GM18505 (cell line): ENCODE results near the gene LTBP2.

Experiments used
- ATAC-seq: cut with Tn5 transposase; IDR thresholded peaks from one replicate; pipeline ENCODE4 v1.9.1; 2021; ENCODE audit not compliant: unreplicated experiment
- POLR2A ChIP-seq: IDR thresholded peaks from 4 replicates; pipeline ENCODE4 v1.6.1; 2011; ENCODE audit warnings: borderline replicate concordance; ENCODE audit not compliant: insufficient read depth, insufficient read length; ENCODE audit errors: extremely low read depth

The LTBP2 gene

GRCh38 chr14:74574706-74575105, 37.3 kb downstream of the LTBP2 start:
- ATAC-seq: no peak
- TF ChIP-seq POLR2A: no peak

- TF ChIP-seq POLR2A: no peak
- no peak for ATAC-seq
Measured at GRCh38 chr14:74574090-74574433, 38.0 kb downstream of the LTBP2 start.

- ATAC-seq: no peak
- no peak for TF ChIP-seq POLR2A
Measured at GRCh38 chr14:74573421-74574089, 38.5 kb downstream of the LTBP2 start.

GRCh38 chr14:74572726-74573301, 39.2 kb downstream of the LTBP2 start:
- no peak for ATAC-seq

GRCh38 chr14:74571901-74572725, 39.9 kb downstream of the LTBP2 start:
- ATAC-seq: no peak
- no peak for TF ChIP-seq POLR2A

More at GRCh38 chr14:74572726-74573301, 39.2 kb downstream of the LTBP2 start:
- no peak for TF ChIP-seq POLR2A

- no peak for TF ChIP-seq POLR2A
- ATAC-seq: no peak
Measured at GRCh38 chr14:74571441-74571841, 40.6 kb downstream of the LTBP2 start.

GRCh38 chr14:74570696-74571095, 41.3 kb downstream of the LTBP2 start:
- no peak for ATAC-seq
- TF ChIP-seq POLR2A: no peak

- ATAC-seq: no peak
- TF ChIP-seq POLR2A: no peak
Measured at GRCh38 chr14:74569806-74570591, 42.0 kb downstream of the LTBP2 start.

- TF ChIP-seq POLR2A: no peak
- ATAC-seq: no peak
Measured at GRCh38 chr14:74569387-74569786, 42.6 kb downstream of the LTBP2 start.

GRCh38 chr14:74568911-74569310, 43.1 kb downstream of the LTBP2 start:
- TF ChIP-seq POLR2A: no peak
- ATAC-seq: no peak

GRCh38 chr14:74568380-74568649, 43.7 kb downstream of the LTBP2 start:
- no peak for TF ChIP-seq POLR2A
- ATAC-seq: no peak

- no peak for ATAC-seq
- no peak for TF ChIP-seq POLR2A
Measured at GRCh38 chr14:74567646-74568379, 44.2 kb downstream of the LTBP2 start.

- no peak for TF ChIP-seq POLR2A
- no peak for ATAC-seq
Measured at GRCh38 chr14:74567219-74567618, 44.8 kb downstream of the LTBP2 start.
